OCI-LY7 (cell line): ENCODE data around the gene DEAF1. TPM values are rescaled to one million over a fixed set of nuclear protein-coding genes. Genes with fewer than 3 reads are reported as not detected.
"Not testable (repeated sequence)": the region's sequence is repeated elsewhere in the genome, so short reads cannot be mapped to it uniquely, and the experiment has no call there.

ENCODE experiments used
- BruUV-seq: library from RNA; stranded (reverse); fragments of 400-500 nt; replicated peaks from 2 replicates; lab custom pipeline; 2021; lab: Mats Ljungman, UMichigan
- CTCF ChIA-PET: fragments of 300-600 bp; sonication (Branson Sonifier 250); formaldehyde crosslinking; loops from one replicate; lab custom pipeline; 2022; ENCODE audit warnings: antibody characterized with exemption; ENCODE audit not compliant: unreplicated experiment; lab: Charles Lee
- POLR2A ChIA-PET: fragments of 300-600 bp; sonication (Branson Sonifier 250); formaldehyde crosslinking; loops from one replicate; lab custom pipeline; 2022; ENCODE audit warnings: antibody characterized with exemption; lab: Charles Lee
- DNase-seq: peaks from one replicate; pipeline ENCODE4 v3.0.0-alpha.2; 2015; ENCODE audit warnings: low spot score
- H2AFZ ChIP-seq: fragments of 200-600 bp; sonication (generic), shearing (Covaris generic); 2 replicates; pipeline ENCODE4 v1.6.1; 2014; ENCODE audit warnings: mild to moderate bottlenecking, antibody characterized with exemption, low read length, moderate library complexity
- H3K27ac ChIP-seq: fragments of 200-600 bp; sonication (generic); 2 replicates; pipeline ENCODE4 v1.5.1; 2014; ENCODE audit warnings: mixed run types, low read depth, mild to moderate bottlenecking, moderate library complexity, low read length, inconsistent platforms; ENCODE audit not compliant: poor library complexity, severe bottlenecking
- H3K36me3 ChIP-seq: fragments of 200-600 bp; sonication (generic); 2 replicates; pipeline ENCODE4 v1.6.1; 2014; ENCODE audit warnings: mild to moderate bottlenecking, antibody characterized with exemption, low read length, moderate library complexity, mixed read lengths; ENCODE audit not compliant: insufficient read depth
- H3K4me1 ChIP-seq: fragments of 200-600 bp; sonication (generic); 2 replicates; pipeline ENCODE4 v1.5.1; 2014; ENCODE audit warnings: mild to moderate bottlenecking, low read length; ENCODE audit not compliant: insufficient read depth, poor library complexity, severe bottlenecking
- H3K4me2 ChIP-seq: fragments of 200-600 bp; sonication (generic); 2 replicates; pipeline ENCODE4 v1.6.1; 2014; ENCODE audit warnings: mild to moderate bottlenecking, low read length
- H3K4me3 ChIP-seq: fragments of 200-600 bp; sonication (generic); 2 replicates; pipeline ENCODE4 v1.5.1; 2014; ENCODE audit warnings: mild to moderate bottlenecking, low read depth, low read length; ENCODE audit not compliant: poor library complexity, severe bottlenecking
- H3K79me2 ChIP-seq: fragments of 200-600 bp; sonication (generic); 2 replicates; pipeline ENCODE4 v1.6.1; 2016; ENCODE audit warnings: low read depth, mild to moderate bottlenecking, low read length, moderate library complexity, mixed read lengths; ENCODE audit not compliant: insufficient read depth
- H3K9me2 ChIP-seq: fragments of 200-600 bp; sonication (generic); 2 replicates; pipeline ENCODE4 v1.6.1; 2016; ENCODE audit warnings: mild to moderate bottlenecking, low read length, mixed read lengths; ENCODE audit not compliant: insufficient read depth
- H3K9me3 ChIP-seq: fragments of 200-600 bp; sonication (generic); 2 replicates; pipeline ENCODE4 v1.6.1; 2014; ENCODE audit warnings: mild to moderate bottlenecking, mixed run types, low read length, mixed read lengths
- H4K20me1 ChIP-seq: fragments of 200-600 bp; sonication (generic); 2 replicates; pipeline ENCODE4 v1.6.1; 2014; ENCODE audit warnings: mild to moderate bottlenecking, antibody characterized with exemption, low read length, moderate library complexity, mixed read lengths; ENCODE audit not compliant: insufficient read depth
- EZH2phosphoT487 ChIP-seq: fragments of 200-600 bp; sonication (generic); IDR thresholded peaks from 2 replicates; pipeline ENCODE4 v1.6.1; 2018; ENCODE audit warnings: low read depth, borderline replicate concordance, mild to moderate bottlenecking, mixed run types, antibody characterized with exemption, low read length, moderate library complexity, mixed read lengths
- intact Hi-C: fragments of 100-400 bp; cut with micrococcal nuclease; formaldehyde crosslinking; loops from one replicate; pipeline ENCODE4 v1.10.0; 2022; ENCODE audit not compliant: unreplicated experiment
- total RNA-seq, 2 experiments: library from RNA; depleted of rRNA in 1 of 2; stranded (reverse); fragments of >200 nt in 1 of 2; shearing (Covaris generic) in 1 of 2; gene quantifications; 2 replicates each; pipeline ENCODE4 v1.2.3, GENCODE V29; 2014 to 2022
- TF ChIP-seq, protein P1 (sequence below): fragments of 200-600 bp; sonication (generic); conservative IDR thresholded peaks from 2 replicates; pipeline ENCODE4 v1.5.1; 2014; ENCODE audit warnings: mild to moderate bottlenecking, antibody characterized with exemption, low read length, moderate library complexity, mixed read lengths

DEAF1 gene
- total RNA-seq, 2 experiments from 2014 or later, result 42.7 to 66.2 TPM

DNA sequence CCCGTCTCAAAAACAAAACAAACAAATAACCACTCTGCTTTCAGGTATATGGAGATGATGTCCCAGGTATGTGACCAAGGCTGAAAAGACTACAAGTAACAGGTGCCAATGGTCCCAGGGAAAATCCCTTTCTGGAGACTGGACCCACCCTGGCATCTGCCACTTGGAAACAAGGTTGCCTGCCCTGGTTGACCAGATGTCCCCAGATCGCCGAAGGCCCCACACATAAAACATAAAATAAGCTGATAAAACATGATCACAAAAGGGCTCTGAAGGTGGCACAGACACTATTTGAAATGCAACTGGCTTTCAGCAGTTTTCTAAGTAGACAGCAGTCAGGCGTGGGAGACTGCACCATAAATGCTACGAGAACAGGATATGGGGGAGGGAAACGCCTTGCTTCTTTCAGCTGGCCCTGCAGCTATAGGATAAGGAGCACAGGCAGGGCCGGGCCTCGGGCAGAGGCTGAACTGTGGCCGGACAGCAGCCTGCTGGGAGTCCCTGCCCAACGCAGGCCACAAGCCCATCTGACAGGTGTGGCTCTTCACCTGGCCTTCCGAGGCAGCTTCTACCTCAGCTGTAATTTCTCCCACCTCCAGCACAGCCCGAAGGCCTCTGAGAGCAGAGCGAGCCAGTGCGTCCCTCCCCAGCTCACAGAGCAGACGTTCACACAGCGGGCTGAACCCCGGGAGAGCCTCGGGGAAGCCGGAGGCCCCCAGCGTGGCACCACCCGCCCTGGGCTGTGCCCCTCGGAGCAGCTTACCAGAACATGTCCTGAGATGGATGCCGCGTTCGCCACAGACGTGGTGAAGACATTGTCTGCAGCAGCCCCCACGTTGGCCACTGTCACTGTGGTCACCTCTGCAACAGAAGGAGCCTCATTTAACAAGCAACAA is 4.0 kb downstream of the DEAF1 start:
- Histone ChIP-seq H4K20me1 (no peaks in the 10 kb centered on the region), H3K27ac (no peak overlapping the region), H3K9me3 (no peaks in the 10 kb centered on the region), H3K4me1 (peaks cover 17% of the 10 kb centered on the region), H3K4me3 (no peak overlapping the region), H2AFZ (no peak overlapping the region), H3K36me3 (peaks cover 45% of the 10 kb centered on the region), H3K9me2 (no peaks in the 10 kb centered on the region), H3K79me2 (peaks cover 17% of the 10 kb centered on the region; the same call in 1 of the 2 replicates), H3K4me2 (no peak overlapping the region)
- intact Hi-C loops, result no loop called here
- no TSS peak for BruUV-seq
- DNase-seq, result no peak
- ChIA-PET POLR2A (no interaction called here), CTCF (no interaction called here)
- TF ChIP-seq EZH2phosphoT487, result no peak
- TF ChIP-seq, protein P1, sequence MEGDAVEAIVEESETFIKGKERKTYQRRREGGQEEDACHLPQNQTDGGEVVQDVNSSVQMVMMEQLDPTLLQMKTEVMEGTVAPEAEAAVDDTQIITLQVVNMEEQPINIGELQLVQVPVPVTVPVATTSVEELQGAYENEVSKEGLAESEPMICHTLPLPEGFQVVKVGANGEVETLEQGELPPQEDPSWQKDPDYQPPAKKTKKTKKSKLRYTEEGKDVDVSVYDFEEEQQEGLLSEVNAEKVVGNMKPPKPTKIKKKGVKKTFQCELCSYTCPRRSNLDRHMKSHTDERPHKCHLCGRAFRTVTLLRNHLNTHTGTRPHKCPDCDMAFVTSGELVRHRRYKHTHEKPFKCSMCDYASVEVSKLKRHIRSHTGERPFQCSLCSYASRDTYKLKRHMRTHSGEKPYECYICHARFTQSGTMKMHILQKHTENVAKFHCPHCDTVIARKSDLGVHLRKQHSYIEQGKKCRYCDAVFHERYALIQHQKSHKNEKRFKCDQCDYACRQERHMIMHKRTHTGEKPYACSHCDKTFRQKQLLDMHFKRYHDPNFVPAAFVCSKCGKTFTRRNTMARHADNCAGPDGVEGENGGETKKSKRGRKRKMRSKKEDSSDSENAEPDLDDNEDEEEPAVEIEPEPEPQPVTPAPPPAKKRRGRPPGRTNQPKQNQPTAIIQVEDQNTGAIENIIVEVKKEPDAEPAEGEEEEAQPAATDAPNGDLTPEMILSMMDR, result no peak

- DNase-seq, H3K9me3 ChIP-seq, H3K4me2 ChIP-seq, H4K20me1 ChIP-seq, H3K4me3 ChIP-seq, H2AFZ ChIP-seq, H3K27ac ChIP-seq, H3K9me2 ChIP-seq, BruUV-seq, CTCF ChIA-PET, POLR2A ChIA-PET, intact Hi-C loops: not testable (repeated sequence)
- H3K36me3 ChIP-seq, result peaks cover 52% of the 10 kb centered on the region
- H3K4me1 ChIP-seq, result peaks cover 17% of the 10 kb centered on the region
- peaks cover 17% of the 10 kb centered on the region; the same call in 1 of the 2 replicates for H3K79me2 ChIP-seq
Measured at GRCh38 chr11:690244-690643, 4.8 kb downstream of the DEAF1 start.

GRCh38 chr11:689625-690024 is 5.4 kb downstream of the DEAF1 start:
- POLR2A ChIA-PET, result no interaction called here

More at GRCh38 chr11:689625-690024, 5.4 kb downstream of the DEAF1 start:
- DNase-seq, result no peak
- BruUV-seq, result no TSS peak
- Histone ChIP-seq H3K9me2 (no peaks in the 10 kb centered on the region), H3K4me2 (no peak overlapping the region), H3K36me3 (peaks cover 59% of the 10 kb centered on the region), H3K79me2 (peaks cover 17% of the 10 kb centered on the region; the same call in 1 of the 2 replicates), H2AFZ (no peak overlapping the region), H3K9me3 (no peaks in the 10 kb centered on the region), H3K27ac (no peak overlapping the region), H3K4me3 (no peak overlapping the region), H4K20me1 (no peaks in the 10 kb centered on the region), H3K4me1 (peaks cover 17% of the 10 kb centered on the region)
- CTCF ChIA-PET, result no interaction called here
- intact Hi-C loops, result no loop called here
- no peak for TF ChIP-seq EZH2phosphoT487
- TF ChIP-seq, protein P1, result no peak
